ENCODE data around the gene GNPNAT1.
"Not testable (repeated sequence)": the region's sequence is repeated elsewhere in the genome, so short reads cannot be mapped to it uniquely, and the experiment has no call there.

GNPNAT1 gene

DNA sequence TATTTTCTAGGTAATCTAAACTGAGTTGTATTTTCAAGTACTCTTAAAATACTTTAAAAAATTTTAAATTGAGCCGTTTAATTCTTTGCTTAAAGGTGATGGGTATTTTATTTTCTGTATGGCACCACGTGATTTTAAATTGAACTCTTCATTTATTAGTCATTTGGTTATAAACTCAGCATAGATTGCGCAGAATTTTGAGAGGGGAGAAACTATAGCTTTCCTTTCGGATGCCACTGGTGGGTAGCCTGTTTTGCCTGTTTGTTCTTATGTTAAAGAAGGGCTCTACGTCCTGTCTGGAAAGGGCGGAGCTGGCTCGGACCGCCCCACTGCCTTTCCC lies 61.9 kb downstream of the GNPNAT1 start:
- DNase-seq (ENCODE audit: low spot score), result no peak

DNA sequence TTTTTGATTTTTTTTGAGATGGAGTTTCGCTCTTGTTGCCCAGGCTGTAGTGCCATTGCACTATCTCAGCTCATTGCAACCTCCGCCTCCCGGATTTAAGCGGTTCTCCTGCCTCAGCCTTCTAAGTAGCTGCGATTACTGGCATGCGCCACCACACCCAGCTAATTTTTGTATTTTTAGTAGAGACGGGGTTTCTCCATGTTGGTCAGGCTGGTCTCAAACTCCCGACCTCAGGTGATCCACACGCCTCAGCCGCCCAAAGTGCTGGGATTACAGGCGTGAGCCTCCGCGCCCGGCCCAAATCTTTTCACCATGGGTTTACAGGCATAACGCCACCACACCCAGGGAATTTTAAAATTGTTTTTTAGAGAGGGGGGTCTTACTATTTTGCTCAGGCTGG lies 62.4 kb downstream of the GNPNAT1 start:
- DNase-seq (ENCODE audit: low spot score), result not testable (repeated sequence)

DNA sequence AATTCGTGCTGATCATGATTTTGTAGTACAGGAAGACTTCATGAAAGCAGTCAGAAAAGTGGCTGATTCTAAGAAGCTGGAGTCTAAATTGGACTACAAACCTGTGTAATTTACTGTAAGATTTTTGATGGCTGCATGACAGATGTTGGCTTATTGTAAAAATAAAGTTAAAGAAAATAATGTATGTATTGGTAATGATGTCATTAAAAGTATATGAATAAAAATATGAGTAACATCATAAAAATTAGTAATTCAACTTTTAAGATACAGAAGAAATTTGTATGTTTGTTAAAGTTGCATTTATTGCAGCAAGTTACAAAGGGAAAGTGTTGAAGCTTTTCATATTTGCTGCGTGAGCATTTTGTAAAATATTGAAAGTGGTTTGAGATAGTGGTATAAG lies 63.9 kb downstream of the GNPNAT1 start:
- not testable (repeated sequence) for DNase-seq (ENCODE audit: low spot score)

All from CD4-positive, alpha-beta T cell treated with Interleukin-15 for 4 hours (primary cell).